K562 (cell line): Measurements from ENCODE around the gene MON1A. TPM values are rescaled to one million over a fixed set of nuclear protein-coding genes. Genes with fewer than 3 reads are reported as not detected.

Experiments
- ATAC-seq: fragments of 200-7000 bp; cut with Tn5 transposase; 3 replicates; pipeline ENCODE4 v1.9.1; 2020; ENCODE audit warnings: moderate library complexity
- BruUV-seq: library from RNA; stranded (reverse); fragments of 400-500 nt; replicated peaks from 2 replicates; lab custom pipeline; 2021; lab: Mats Ljungman, UMichigan
- CTCF ChIA-PET: fragments of 300-600 bp; formaldehyde crosslinking; extraction: SDS; loops from one replicate; lab custom pipeline; 2021; ENCODE audit warnings: low intra/inter-chr PET ratio; lab: Yijun Ruan, JAX
- POLR2A ChIA-PET: fragments of 300-600, 350-650 bp; sonication (Branson Sonifier 250); formaldehyde crosslinking; extraction: SDS; loops from one replicate; lab custom pipeline; 2021; ENCODE audit warnings: antibody characterized with exemption, inconsistent platforms; lab: Yijun Ruan, JAX
- DNase-seq, 4 experiments: peaks; one replicate each; pipeline versions ENCODE4 v3.0.0 to v3.0.0-alpha.2; 2011 to 2018; ENCODE audit warnings: low spot score in 3 of 4, mixed read lengths in 3 of 4; ENCODE audit errors: extremely low read depth in 1 of 4
- FAIRE-seq: peaks from 2 replicates; lab custom pipeline; 2011; peaks lifted over from hg19 to GRCh38; lab: Jason Lieb, UNC
- H2AFZ ChIP-seq: 2 replicates; pipeline ENCODE4 v1.6.0; 2011; ENCODE audit warnings: low read depth, low read length, control low read depth, inconsistent platforms
- H3K27ac ChIP-seq: fragments of 200-600 bp; 3 replicates; pipeline ENCODE4 v1.8.0; 2011; ENCODE audit warnings: low read depth, mild to moderate bottlenecking, control low read depth, inconsistent platforms, low read length, moderate library complexity, mixed read lengths; ENCODE audit errors: extremely low read depth
- H3K27me3 ChIP-seq, 2 experiments: fragments of 300-600 bp in 1 of 2; 2 replicates in 1 of 2; 3 replicates in 1 of 2; pipeline versions ENCODE4 v1.6.0 to v1.8.0; 2011; ENCODE audit warnings: inconsistent platforms in 2 of 2, low read length in 2 of 2, mild to moderate bottlenecking in 1 of 2, mixed read lengths in 1 of 2, moderate library complexity in 1 of 2; ENCODE audit not compliant: control insufficient read depth in 2 of 2, insufficient read depth in 2 of 2
- H3K36me3 ChIP-seq: fragments of 300-600 bp; 3 replicates; pipeline ENCODE4 v1.8.0; 2011; ENCODE audit warnings: mild to moderate bottlenecking, low read length, inconsistent platforms; ENCODE audit not compliant: control insufficient read depth, insufficient read depth
- H3K4me1 ChIP-seq, 2 experiments: fragments of 200-600 bp in 1 of 2; replicated peaks in 1 of 2; 2 replicates in 1 of 2; 3 replicates in 1 of 2; pipeline versions ENCODE4 v1.5.1 to v1.8.0; 2011; ENCODE audit warnings: inconsistent platforms in 2 of 2, low read length in 2 of 2, mild to moderate bottlenecking in 1 of 2, mixed read lengths in 1 of 2, moderate library complexity in 1 of 2; ENCODE audit not compliant: control insufficient read depth in 2 of 2, insufficient read depth in 2 of 2
- H3K4me2 ChIP-seq: 2 replicates; pipeline ENCODE4 v1.6.1; 2011; ENCODE audit warnings: low read length, control low read depth, inconsistent platforms, mixed read lengths; ENCODE audit not compliant: insufficient read depth
- H3K4me3 ChIP-seq: fragments of 200-600 bp; sonication (generic), shearing (Covaris generic); 2 replicates; pipeline ENCODE4 v1.5.1; 2016; ENCODE audit warnings: control low read depth, inconsistent platforms
- H3K79me2 ChIP-seq: fragments of 200-600 bp; 3 replicates; pipeline ENCODE4 v1.8.0; 2011; ENCODE audit warnings: low read length, inconsistent platforms; ENCODE audit not compliant: control insufficient read depth, insufficient read depth
- H3K9ac ChIP-seq, 2 experiments: 2 replicates each; pipeline versions ENCODE4 v1.6.0 to v1.6.1; 2011; ENCODE audit warnings: low read depth in 2 of 2, low read length in 2 of 2, control low read depth in 1 of 2, inconsistent platforms in 1 of 2, mild to moderate bottlenecking in 1 of 2, mixed read lengths in 1 of 2; ENCODE audit not compliant: insufficient read depth in 1 of 2
- H3K9me1 ChIP-seq: one replicate; pipeline ENCODE4 v1.6.0; 2011; ENCODE audit warnings: inconsistent platforms, mild to moderate bottlenecking, low read length, moderate library complexity; ENCODE audit not compliant: control insufficient read depth, insufficient read depth
- H3K9me3 ChIP-seq: replicated peaks from 2 replicates; pipeline ENCODE4 v1.5.1; 2011; ENCODE audit warnings: low read depth, low read length, inconsistent platforms; ENCODE audit not compliant: control insufficient read depth, insufficient read depth
- H4K20me1 ChIP-seq: replicated peaks from 2 replicates; pipeline ENCODE4 v1.6.1; 2011; ENCODE audit warnings: low read length, inconsistent platforms, mixed read lengths; ENCODE audit not compliant: control insufficient read depth, insufficient read depth
- CBFB ChIP-seq: sonication (generic); formaldehyde crosslinking; IDR thresholded peaks from 2 replicates; pipeline ENCODE4 v1.4.0; 2020; ENCODE audit warnings: mild to moderate bottlenecking, missing genetic modification reagents
- CBX8 ChIP-seq: fragments of 200-600 bp; sonication (generic); IDR thresholded peaks from 2 replicates; pipeline ENCODE4 v1.6.1; 2012; ENCODE audit warnings: borderline replicate concordance, mixed run types, low read depth, mild to moderate bottlenecking, moderate library complexity, mixed read lengths, low read length, control low read depth, inconsistent platforms; ENCODE audit not compliant: poor library complexity, severe bottlenecking; ENCODE audit errors: extremely low read depth
- DIDO1 ChIP-seq: fragments of 450-650 bp; IDR thresholded peaks from 2 replicates; pipeline ENCODE4 v1.6.1; 2016; ENCODE audit warnings: low read depth, missing biosample characterization, missing genetic modification characterization
- GABPA ChIP-seq: fragments of 200-800 bp; sonication (Bioruptor generic); conservative IDR thresholded peaks from 2 replicates; pipeline ENCODE4 v1.6.1; 2016; ENCODE audit warnings: low read depth, missing genetic modification characterization, missing compliant biosample characterization
- KAT2B ChIP-seq: IDR thresholded peaks from one replicate; pipeline ENCODE4 v1.6.1; 2012; ENCODE audit warnings: low read depth, mild to moderate bottlenecking, control low read depth, inconsistent platforms, low read length, moderate library complexity
- NELFE ChIP-seq: IDR thresholded peaks from 2 replicates; pipeline ENCODE4 v1.6.1; 2011; ENCODE audit warnings: mild to moderate bottlenecking; ENCODE audit not compliant: insufficient read depth, insufficient read length
- NFATC3 ChIP-seq: fragments of 450-650 bp; IDR thresholded peaks from 2 replicates; pipeline ENCODE4 v1.6.1; 2017; ENCODE audit warnings: mild to moderate bottlenecking
- RFX1 ChIP-seq: fragments of 450-650 bp; IDR thresholded peaks from 2 replicates; pipeline ENCODE4 v1.6.1; 2016; ENCODE audit warnings: mild to moderate bottlenecking, moderate library complexity
- SAFB2 ChIP-seq: fragments of 200-400 bp; formaldehyde crosslinking; IDR thresholded peaks from 2 replicates; pipeline ENCODE4 v1.6.1; 2018; ENCODE audit warnings: borderline replicate concordance, low read length, low read depth, moderate library complexity; ENCODE audit not compliant: severe bottlenecking
- SLC30A9 ChIP-seq: fragments of 250-450 bp; sonication (Bioruptor Pico); IDR thresholded peaks from 2 replicates; pipeline ENCODE4 v1.8.0; 2022; ENCODE audit warnings: mild to moderate bottlenecking, moderate library complexity
- ZBED1 ChIP-seq: IDR thresholded peaks from 2 replicates; pipeline ENCODE4 v1.6.1; 2014
- ZC3H4 ChIP-seq: sonication (generic); formaldehyde crosslinking; IDR thresholded peaks from 2 replicates; pipeline ENCODE4 v1.9.0; 2021; ENCODE audit warnings: missing genetic modification reagents, borderline replicate concordance
- ZNF212 ChIP-seq: fragments of 450-650 bp; formaldehyde crosslinking; IDR thresholded peaks from 2 replicates; pipeline ENCODE4 v1.4.0; 2020; ENCODE audit warnings: mild to moderate bottlenecking
- ZNF239 ChIP-seq: fragments of 250-450 bp; sonication (Bioruptor Pico); IDR thresholded peaks from 2 replicates; pipeline ENCODE4 v1.4.0; 2020; ENCODE audit warnings: mild to moderate bottlenecking
- ZNF354B ChIP-seq: fragments of 250-450 bp; sonication (Bioruptor Pico); IDR thresholded peaks from 2 replicates; pipeline ENCODE4 v1.4.0; 2020
- ZNF445 ChIP-seq: fragments of 250-450 bp; sonication (Bioruptor Pico); IDR thresholded peaks from 2 replicates; pipeline ENCODE4 v1.4.0; 2020; ENCODE audit warnings: low read depth, mild to moderate bottlenecking, moderate library complexity
- ZNF584 ChIP-seq: fragments of 200-800 bp; sonication (Bioruptor generic); IDR thresholded peaks from 2 replicates; pipeline ENCODE4 v1.6.1; 2016; ENCODE audit warnings: low read depth, mild to moderate bottlenecking, missing genetic modification characterization, missing compliant biosample characterization
- whole genome bisulfite sequencing: fragments of 100-300 bp; shearing (Covaris generic); methylation state at CpG from one replicate; pipeline ENCODE4 v1.1.6; 2016; ENCODE audit warnings: low coverage, mixed read lengths; ENCODE audit not compliant: insufficient coverage; ENCODE audit errors: missing lambda C conversion rate; 5-methylcytosine and 5-hydroxymethylcytosine counted together
- in situ Hi-C: fragments of 300-500 bp; cut with MboI; formaldehyde crosslinking; loops from 4 replicates; pipeline ENCODE4 v1.15.0; 2018; ENCODE audit warnings: inconsistent platforms, mixed read lengths
- intact Hi-C: fragments of 100-400 bp; cut with micrococcal nuclease; formaldehyde crosslinking; loops from 2 replicates; pipeline ENCODE4 v1.14.2; 2022
- polyA plus RNA-seq, 8 experiments: library from polyadenylated mRNA; depleted of rRNA in 4 of 8; stranded (reverse) in 5 of 8; unstranded in 3 of 8; fragments of >200 nt; fragmentation: Nextera tagmentation in 2 of 8; fragmentation: Illumina TruSeq in 1 of 8; extraction: Ambion mirVana in 2 of 8; extraction: Trizol in 1 of 8; gene quantifications; 2 replicates each; pipeline versions ENCODE4 v1.2.1 to v1.2.3, GENCODE V29; 2011 to 2014; ENCODE audit warnings: inconsistent platforms in 1 of 8, missing spikeins in 1 of 8
- total RNA-seq, 7 experiments: library from RNA; depleted of rRNA in 6 of 7; stranded (reverse); fragments of >200 nt in 6 of 7; fragmentation: Illumina TruSeq in 2 of 7; extraction: Trizol in 2 of 7; gene quantifications; 2 replicates each; pipeline versions ENCODE4 v1.2.1 to v1.2.3, GENCODE V29; 2011 to 2021; ENCODE audit warnings: low replicate concordance in 1 of 7
- TF ChIP-seq, protein P1 (sequence below): sonication (generic); IDR thresholded peaks from 2 replicates; pipeline ENCODE4 v1.6.1; 2016
- TF ChIP-seq, protein P2 (sequence below): IDR thresholded peaks from 2 replicates; pipeline ENCODE4 v1.6.1; 2016; ENCODE audit warnings: missing genetic modification characterization, missing compliant biosample characterization

The MON1A gene
- total and polyA plus RNA-seq, 9 of the 15 experiments (the other 6 are each of a cell fraction or from before 2014, with no cell fraction given): 1.1 to 13.8 (median 6.8) TPM

DNA sequence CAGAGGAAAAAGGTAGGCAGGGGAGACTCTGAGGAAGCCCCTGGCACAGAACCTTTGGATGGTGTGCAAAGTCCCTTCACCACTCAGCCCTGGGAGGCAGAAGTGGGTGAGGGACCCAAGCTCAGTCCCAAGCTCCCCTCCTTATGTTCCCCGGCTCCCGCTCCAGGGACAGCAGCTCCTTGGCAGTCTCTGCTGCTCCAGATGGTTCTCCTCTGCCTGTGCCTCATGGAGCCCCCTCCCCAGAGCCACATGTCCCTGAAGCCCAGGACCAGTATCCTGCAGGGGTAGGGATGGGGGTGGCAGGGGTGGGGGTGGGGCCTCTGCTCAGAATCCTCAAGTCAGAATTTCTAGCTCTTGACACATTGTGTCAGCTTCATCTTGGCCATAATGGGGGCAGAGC is 51.9 kb downstream of the MON1A start:
- Histone ChIP-seq H3K9me3 (no peaks in the 10 kb centered on the region), H4K20me1 (no peaks in the 10 kb centered on the region; the same call in 1 of the 2 replicates), H3K27me3 (peaks cover 0 to 7% of the 10 kb centered on the region in 2 experiments; a peak in 2 of 5 replicates), H3K4me3 (no peak overlapping the region), H3K79me2 (no peaks in the 10 kb centered on the region), H2AFZ (no peak overlapping the region), H3K27ac (no peak overlapping the region), H3K9ac (no peak overlapping the region), H3K4me2 (no peak overlapping the region), H3K9me1 (no peaks in the 10 kb centered on the region), H3K36me3 (no peaks in the 10 kb centered on the region), H3K4me1 (peaks cover 11 to 20% of the 10 kb centered on the region in 2 experiments; a peak in 4 of 5 replicates)
- intact Hi-C loops (no loop called here), in situ Hi-C loops (no loop called here)
- no peak for ATAC-seq
- DNase-seq: no peak
- ChIA-PET POLR2A (interaction anchor here (1.0 to 1.1 kb wide), 2 partner anchors 15 to 52 kb away, joined by 3 to 4 read pairs; partner anchors contain the start of gene MON1A), CTCF (no interaction called here)
- 20% methylated on average over 2 of the region's 2 CpGs for WGBS
- no TSS peak for BruUV-seq
- no peak for FAIRE-seq
- TF ChIP-seq ZNF212 (CRISPR knock-in tag) (no peak), ZNF239 (CRISPR knock-in tag) (no peak), ZNF354B (CRISPR knock-in tag) (no peak), NELFE (no peak), GABPA (tag) (no peak), ZC3H4 (no peak), CBX8 (no peak), DIDO1 (tag) (no peak), ZBED1 (no peak), NFATC3 (no peak), ZNF445 (CRISPR knock-in tag) (no peak), ZNF584 (CRISPR knock-in tag) (no peak), CBFB (no peak), SLC30A9 (CRISPR knock-in tag) (no peak), RFX1 (no peak), KAT2B (no peak), SAFB2 (no peak)
- TF ChIP-seq, protein P1, sequence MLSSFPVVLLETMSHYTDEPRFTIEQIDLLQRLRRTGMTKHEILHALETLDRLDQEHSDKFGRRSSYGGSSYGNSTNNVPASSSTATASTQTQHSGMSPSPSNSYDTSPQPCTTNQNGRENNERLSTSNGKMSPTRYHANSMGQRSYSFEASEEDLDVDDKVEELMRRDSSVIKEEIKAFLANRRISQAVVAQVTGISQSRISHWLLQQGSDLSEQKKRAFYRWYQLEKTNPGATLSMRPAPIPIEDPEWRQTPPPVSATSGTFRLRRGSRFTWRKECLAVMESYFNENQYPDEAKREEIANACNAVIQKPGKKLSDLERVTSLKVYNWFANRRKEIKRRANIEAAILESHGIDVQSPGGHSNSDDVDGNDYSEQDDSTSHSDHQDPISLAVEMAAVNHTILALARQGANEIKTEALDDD: no peak
- TF ChIP-seq, protein P2, sequence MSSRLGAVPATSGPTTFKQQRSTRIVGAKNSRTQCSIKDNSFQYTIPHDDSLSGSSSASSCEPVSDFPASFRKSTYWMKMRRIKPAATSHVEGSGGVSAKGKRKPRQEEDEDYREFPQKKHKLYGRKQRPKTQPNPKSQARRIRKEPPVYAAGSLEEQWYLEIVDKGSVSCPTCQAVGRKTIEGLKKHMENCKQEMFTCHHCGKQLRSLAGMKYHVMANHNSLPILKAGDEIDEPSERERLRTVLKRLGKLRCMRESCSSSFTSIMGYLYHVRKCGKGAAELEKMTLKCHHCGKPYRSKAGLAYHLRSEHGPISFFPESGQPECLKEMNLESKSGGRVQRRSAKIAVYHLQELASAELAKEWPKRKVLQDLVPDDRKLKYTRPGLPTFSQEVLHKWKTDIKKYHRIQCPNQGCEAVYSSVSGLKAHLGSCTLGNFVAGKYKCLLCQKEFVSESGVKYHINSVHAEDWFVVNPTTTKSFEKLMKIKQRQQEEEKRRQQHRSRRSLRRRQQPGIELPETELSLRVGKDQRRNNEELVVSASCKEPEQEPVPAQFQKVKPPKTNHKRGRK (tag): no peak
